Neural crest cell (in vitro differentiated cells): ENCODE results near the gene RRH. TPM values are rescaled to one million over a fixed set of nuclear protein-coding genes. Genes with fewer than 3 reads are reported as not detected.

Experiments
- DNase-seq: peaks from one replicate; pipeline ENCODE4 v3.0.0; 2021; ENCODE audit warnings: low read depth, mixed read lengths, low spot score
- H3K27ac Mint-ChIP-seq: one replicate; pipeline ENCODE4 v1.8.0; 2021; ENCODE audit warnings: mild to moderate bottlenecking, mixed read lengths; ENCODE audit not compliant: unreplicated experiment
- H3K27me3 Mint-ChIP-seq: 2 replicates; pipeline ENCODE4 v1.8.0; 2021; ENCODE audit warnings: low read depth, mild to moderate bottlenecking, mixed read lengths
- H3K36me3 Mint-ChIP-seq: 2 replicates; pipeline ENCODE4 v1.8.0; 2021; ENCODE audit warnings: low read depth, mild to moderate bottlenecking, mixed read lengths
- H3K4me1 Mint-ChIP-seq: 2 replicates; pipeline ENCODE4 v1.8.0; 2021; ENCODE audit warnings: mixed read lengths
- H3K4me3 Mint-ChIP-seq: one replicate; pipeline ENCODE4 v1.8.0; 2021; ENCODE audit warnings: mild to moderate bottlenecking, mixed read lengths
- H3K9me3 Mint-ChIP-seq: 2 replicates; pipeline ENCODE4 v1.8.0; 2021; ENCODE audit warnings: mixed read lengths
- total RNA-seq: library from RNA; stranded (reverse); gene quantifications from 2 replicates; pipeline ENCODE4 v1.2.1, GENCODE V29; 2021
- TF ChIP-seq, protein P1 (sequence below): fragments of 200-600 bp; sonication (generic); conservative IDR thresholded peaks from 2 replicates; pipeline ENCODE4 v1.5.0; 2021; ENCODE audit warnings: antibody characterized with exemption, mild to moderate bottlenecking

The RRH gene
- total RNA-seq, 1 donor from 2014 or later = 0.16 TPM

DNA sequence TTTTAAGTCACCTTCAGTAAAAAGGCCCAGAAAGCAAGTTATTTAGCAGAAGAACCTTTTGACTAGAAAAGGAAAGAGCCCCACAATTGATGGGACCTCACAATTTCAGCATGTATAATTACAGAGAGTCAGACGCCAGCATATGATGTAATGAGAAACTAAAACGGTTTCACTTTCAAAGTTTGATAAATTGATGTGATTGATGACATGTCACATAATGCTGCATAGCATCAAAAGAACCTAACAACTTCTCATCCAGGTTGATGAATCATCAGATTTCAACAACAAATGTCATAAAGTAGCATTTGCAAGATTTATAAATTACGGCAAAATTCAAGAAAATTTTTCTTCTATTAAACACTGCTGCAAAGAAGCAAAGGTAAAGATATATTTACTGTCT is 16.1 kb upstream of the RRH start:
- H3K4me3 Mint-ChIP-seq = peak overlapping the region; percentile 1
- no peaks in the 10 kb centered on the region for H3K9me3 Mint-ChIP-seq
- peaks cover 23% of the 10 kb centered on the region for H3K4me1 Mint-ChIP-seq
- no peaks in the 10 kb centered on the region for H3K36me3 Mint-ChIP-seq
- TF ChIP-seq, protein P1, sequence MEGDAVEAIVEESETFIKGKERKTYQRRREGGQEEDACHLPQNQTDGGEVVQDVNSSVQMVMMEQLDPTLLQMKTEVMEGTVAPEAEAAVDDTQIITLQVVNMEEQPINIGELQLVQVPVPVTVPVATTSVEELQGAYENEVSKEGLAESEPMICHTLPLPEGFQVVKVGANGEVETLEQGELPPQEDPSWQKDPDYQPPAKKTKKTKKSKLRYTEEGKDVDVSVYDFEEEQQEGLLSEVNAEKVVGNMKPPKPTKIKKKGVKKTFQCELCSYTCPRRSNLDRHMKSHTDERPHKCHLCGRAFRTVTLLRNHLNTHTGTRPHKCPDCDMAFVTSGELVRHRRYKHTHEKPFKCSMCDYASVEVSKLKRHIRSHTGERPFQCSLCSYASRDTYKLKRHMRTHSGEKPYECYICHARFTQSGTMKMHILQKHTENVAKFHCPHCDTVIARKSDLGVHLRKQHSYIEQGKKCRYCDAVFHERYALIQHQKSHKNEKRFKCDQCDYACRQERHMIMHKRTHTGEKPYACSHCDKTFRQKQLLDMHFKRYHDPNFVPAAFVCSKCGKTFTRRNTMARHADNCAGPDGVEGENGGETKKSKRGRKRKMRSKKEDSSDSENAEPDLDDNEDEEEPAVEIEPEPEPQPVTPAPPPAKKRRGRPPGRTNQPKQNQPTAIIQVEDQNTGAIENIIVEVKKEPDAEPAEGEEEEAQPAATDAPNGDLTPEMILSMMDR = no peak
- H3K27ac Mint-ChIP-seq = no peak overlapping the region
- peaks cover 25% of the 10 kb centered on the region for H3K27me3 Mint-ChIP-seq
- no peak for DNase-seq

DNA sequence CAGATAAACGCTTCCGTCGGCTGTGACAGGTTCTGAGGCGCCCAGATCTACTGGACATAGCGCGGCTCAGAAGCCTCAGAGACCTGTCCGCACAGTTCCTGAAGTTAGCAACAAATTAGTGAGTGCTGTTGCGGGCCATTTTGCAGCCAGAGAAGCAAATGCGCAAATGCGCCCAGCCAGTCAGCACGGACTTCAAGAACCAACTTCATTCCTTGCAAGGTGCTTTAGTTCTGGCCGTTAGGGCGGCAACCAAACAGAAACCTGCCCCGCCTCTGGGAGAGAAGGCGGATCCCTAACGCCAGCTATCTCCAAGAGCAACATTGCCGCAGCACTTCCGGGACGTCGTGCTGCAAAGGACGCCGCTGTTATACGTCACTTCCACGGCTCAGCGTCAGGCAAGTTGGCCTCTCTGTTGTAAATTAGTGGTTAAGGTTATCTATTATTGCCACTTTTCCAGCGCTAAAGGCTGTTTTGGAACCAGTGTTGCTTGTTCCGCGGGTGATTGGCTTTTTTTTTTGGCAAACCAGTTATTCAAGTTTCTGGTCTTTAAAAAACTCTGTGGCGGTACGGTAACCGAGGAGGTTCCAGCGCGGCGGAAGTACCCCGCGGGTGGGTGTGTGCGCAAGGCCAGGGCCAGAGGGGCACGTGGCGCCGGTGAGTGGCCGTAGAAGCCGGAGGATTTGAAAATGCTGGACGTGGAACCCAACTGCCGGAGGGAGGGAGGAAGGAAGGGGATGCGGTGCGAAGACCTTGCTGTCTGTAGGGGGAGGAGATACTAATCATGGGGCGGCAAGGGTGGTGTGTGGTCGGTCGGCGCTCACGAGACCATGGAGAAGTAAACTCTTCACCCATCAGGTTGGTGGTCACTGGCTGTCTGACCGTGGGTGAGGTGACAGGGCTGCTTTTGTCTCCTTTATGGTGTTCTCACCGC is 12.4 kb upstream of the RRH start, which contains the start of gene GAR1:
Gene GAR1 (plus strand): TSS at position 612 of the 931 bp plus-strand sequence. CDS start 403 bp downstream, outside the sequence.
- no peaks in the 10 kb centered on the region for H3K9me3 Mint-ChIP-seq
- TF ChIP-seq, protein P1 = peak; percentile 33
- peak; percentile 69 for DNase-seq
- peak within 1 kb of the TSS; percentile 97 for H3K4me3 Mint-ChIP-seq
- peak within 1 kb of the TSS; percentile 89 for H3K27ac Mint-ChIP-seq
- peaks cover 39% of the 10 kb centered on the region for H3K4me1 Mint-ChIP-seq
- H3K27me3 Mint-ChIP-seq = peaks cover 17% of the 10 kb centered on the region
- peaks cover 3% of the 10 kb centered on the region for H3K36me3 Mint-ChIP-seq

DNA sequence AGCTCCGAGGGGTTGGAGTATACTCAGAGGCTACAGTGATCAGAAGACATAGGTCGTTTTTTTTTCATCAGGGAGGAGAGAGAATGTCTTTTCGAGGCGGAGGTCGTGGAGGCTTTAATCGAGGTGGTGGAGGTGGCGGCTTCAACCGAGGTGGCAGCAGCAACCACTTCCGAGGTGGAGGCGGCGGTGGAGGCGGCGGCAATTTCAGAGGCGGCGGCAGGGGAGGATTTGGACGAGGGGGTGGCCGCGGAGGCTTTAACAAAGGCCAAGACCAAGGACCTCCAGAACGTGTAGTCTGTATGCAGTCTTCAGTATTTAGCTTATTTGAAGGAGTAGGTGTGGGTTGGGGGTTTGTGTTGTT is 11.7 kb upstream of the RRH start:
- DNase-seq = no peak
- Mint-ChIP-seq H3K36me3 (peaks cover 4% of the 10 kb centered on the region), H3K4me3 (peak overlapping the region; percentile 97), H3K27me3 (peaks cover 11% of the 10 kb centered on the region), H3K9me3 (no peaks in the 10 kb centered on the region), H3K4me1 (peaks cover 39% of the 10 kb centered on the region), H3K27ac (peak overlapping the region; percentile 89)
- TF ChIP-seq, protein P1 = no peak

DNA sequence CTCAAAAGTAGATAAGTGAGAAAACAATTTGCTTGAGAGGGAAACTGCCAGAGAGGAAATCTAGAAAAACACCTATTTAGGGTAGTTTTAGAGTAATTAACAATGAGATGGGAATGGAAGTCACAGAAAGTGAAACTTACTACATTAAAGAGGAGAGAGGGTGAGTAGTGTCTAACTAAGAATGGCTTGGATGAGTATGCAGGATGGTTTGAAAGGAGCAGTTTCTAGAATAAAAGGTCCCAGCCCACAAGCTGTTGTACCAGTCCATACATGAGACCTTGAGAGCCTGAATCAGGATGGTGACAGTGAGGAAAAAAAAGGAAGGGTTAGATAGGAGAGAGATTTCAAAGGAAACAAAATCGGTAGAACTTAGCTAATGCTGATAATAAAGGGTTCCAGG is 10.9 kb upstream of the RRH start:
- Mint-ChIP-seq H3K4me3 (peak overlapping the region; percentile 97), H3K27me3 (peaks cover 10% of the 10 kb centered on the region), H3K27ac (no peak overlapping the region)

DNA sequence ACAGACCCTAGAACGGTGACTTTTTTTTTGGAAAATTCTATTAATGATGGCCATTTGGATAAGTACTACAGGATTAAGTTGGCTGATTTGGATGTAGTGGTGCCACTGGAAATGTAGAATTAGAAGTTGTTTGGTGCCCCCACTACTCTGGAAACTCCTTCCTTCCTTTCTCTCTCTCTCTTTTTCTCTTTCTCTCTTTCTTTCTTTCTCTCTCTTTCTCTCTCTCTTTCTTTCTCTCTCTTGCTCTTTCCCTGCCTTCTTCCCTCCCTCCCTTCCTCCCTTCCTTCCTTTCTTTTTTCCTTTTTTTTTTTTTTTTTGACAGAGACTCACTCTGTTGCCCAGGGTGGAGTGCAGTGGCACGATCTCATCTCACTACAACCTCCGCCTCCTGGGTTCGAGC is 9.5 kb upstream of the RRH start:
- DNase-seq = no peak
- H3K27ac Mint-ChIP-seq = no peak overlapping the region
- peaks cover 39% of the 10 kb centered on the region for H3K4me1 Mint-ChIP-seq
- H3K4me3 Mint-ChIP-seq = peak overlapping the region; percentile 66
- H3K27me3 Mint-ChIP-seq = peaks cover 1% of the 10 kb centered on the region
- H3K36me3 Mint-ChIP-seq = peaks cover 8% of the 10 kb centered on the region
- no peaks in the 10 kb centered on the region for H3K9me3 Mint-ChIP-seq
- TF ChIP-seq, protein P1 = no peak

More for the DNA sequence above, 10.9 kb upstream of the RRH start:
- no peak for DNase-seq
- TF ChIP-seq, protein P1 = no peak
- peaks cover 5% of the 10 kb centered on the region for H3K36me3 Mint-ChIP-seq
- H3K9me3 Mint-ChIP-seq = no peaks in the 10 kb centered on the region
- peaks cover 39% of the 10 kb centered on the region for H3K4me1 Mint-ChIP-seq
